H1 (cell line): Measurements from ENCODE around the gene KCNQ1. TPM values are rescaled to one million over a fixed set of nuclear protein-coding genes. Genes with fewer than 3 reads are reported as not detected.

Experiments
- CTCF ChIA-PET: fragments of 300-600 bp; sonication (Branson Sonifier 250); formaldehyde crosslinking; loops from one replicate; lab custom pipeline; 2021; ENCODE audit not compliant: partially characterized antibody; lab: Charles Lee
- POLR2A ChIA-PET: fragments of 300-600 bp; sonication (Branson Sonifier 250); formaldehyde crosslinking; loops from one replicate; lab custom pipeline; 2021; ENCODE audit warnings: inconsistent platforms; ENCODE audit not compliant: partially characterized antibody; lab: Charles Lee
- DNase-seq, 2 experiments: peaks; one replicate each; pipeline versions ENCODE4 v3.0.0 to v3.0.0-alpha.2; 2010 to 2022; ENCODE audit warnings: low spot score in 2 of 2, low read depth in 1 of 2, mixed read lengths in 1 of 2
- FAIRE-seq: peaks from 2 replicates; lab custom pipeline; 2011; peaks lifted over from hg19 to GRCh38; lab: Jason Lieb, UNC
- H2AFZ ChIP-seq: 2 replicates; pipeline ENCODE4 v1.8.1; 2012; ENCODE audit warnings: low read length, inconsistent platforms
- H2AK5ac ChIP-seq: 2 replicates; pipeline ENCODE4 v1.6.1; 2013; ENCODE audit warnings: low read depth, low read length
- H2BK120ac ChIP-seq: replicated peaks from 2 replicates; pipeline ENCODE3; 2013; ENCODE audit warnings: low read depth, low read length, inconsistent platforms
- H2BK12ac ChIP-seq: 2 replicates; pipeline ENCODE4 v1.6.1; 2013; ENCODE audit warnings: low read depth, low read length
- H2BK15ac ChIP-seq: 2 replicates; pipeline ENCODE4 v1.6.1; 2013; ENCODE audit warnings: low read length
- H2BK20ac ChIP-seq: 2 replicates; pipeline ENCODE4 v1.6.1; 2013; ENCODE audit warnings: low read length
- H2BK5ac ChIP-seq: 2 replicates; pipeline ENCODE4 v1.6.1; 2013; ENCODE audit warnings: low read depth, low read length
- H3K14ac ChIP-seq: 2 replicates; pipeline ENCODE4 v1.6.1; 2013; ENCODE audit warnings: inconsistent platforms; ENCODE audit not compliant: insufficient read length
- H3K18ac ChIP-seq: 2 replicates; pipeline ENCODE4 v1.6.1; 2013; ENCODE audit warnings: low read length; ENCODE audit errors: extremely low read depth
- H3K23ac ChIP-seq: 2 replicates; pipeline ENCODE4 v1.6.1; 2013; ENCODE audit warnings: inconsistent platforms; ENCODE audit not compliant: insufficient read length
- H3K23me2 ChIP-seq: 2 replicates; pipeline ENCODE4 v1.6.1; 2013; ENCODE audit warnings: low read depth, low read length
- H3K27ac ChIP-seq: 2 replicates; pipeline ENCODE4 v1.6.1; 2011; ENCODE audit warnings: low read depth, low read length, inconsistent platforms
- H3K27me3 ChIP-seq, 4 experiments: replicated peaks in 1 of 4; 1 replicate in 1 of 4; 2 replicates in 3 of 4; pipeline versions ENCODE4 v1.6.1 to v1.8.1; 2011 to 2013; ENCODE audit warnings: low read length in 3 of 4, mild to moderate bottlenecking in 3 of 4, inconsistent platforms in 2 of 4, mixed read lengths in 2 of 4, moderate library complexity in 1 of 4; ENCODE audit not compliant: control insufficient read depth in 3 of 4, insufficient read depth in 3 of 4; ENCODE audit errors: extremely low read depth in 1 of 4
- H3K36me3 ChIP-seq, 4 experiments: 2 replicates each; pipeline versions ENCODE4 v1.6.1 to v1.8.1; 2011 to 2013; ENCODE audit warnings: mild to moderate bottlenecking in 4 of 4, low read length in 3 of 4, moderate library complexity in 2 of 4, control low read depth in 1 of 4, inconsistent platforms in 1 of 4; ENCODE audit not compliant: insufficient read depth in 4 of 4, control insufficient read depth in 2 of 4
- H3K4ac ChIP-seq: replicated peaks from 2 replicates; pipeline ENCODE3; 2013; ENCODE audit warnings: low read length, low read depth, mixed read lengths, inconsistent platforms; ENCODE audit not compliant: insufficient read length
- H3K4me1 ChIP-seq, 4 experiments: replicated peaks in 1 of 4; 1 replicate in 1 of 4; 2 replicates in 3 of 4; pipeline versions ENCODE4 v1.6.1 to v1.8.1; 2011 to 2013; ENCODE audit warnings: low read length in 3 of 4, inconsistent platforms in 2 of 4, mixed read lengths in 1 of 4; ENCODE audit not compliant: insufficient read depth in 4 of 4, control insufficient read depth in 3 of 4
- H3K4me2 ChIP-seq, 2 experiments: 2 replicates each; pipeline versions ENCODE4 v1.6.1 to v1.8.1; 2011 to 2013; ENCODE audit warnings: low read depth in 2 of 2, low read length in 2 of 2, control low read depth in 1 of 2, inconsistent platforms in 1 of 2, mild to moderate bottlenecking in 1 of 2; ENCODE audit not compliant: insufficient read depth in 1 of 2
- H3K4me3 ChIP-seq, 4 experiments: fragments of 200-600, 300-600 bp in 1 of 4; sonication (generic), shearing (Covaris generic), sonication (Bioruptor Twin) in 1 of 4; 2 replicates each; pipeline versions ENCODE4 v1.5.1 to v1.8.1; 2011 to 2016; ENCODE audit warnings: low read length in 4 of 4, low read depth in 3 of 4, control low read depth in 2 of 4, inconsistent platforms in 2 of 4, mild to moderate bottlenecking in 2 of 4, mixed read lengths in 1 of 4, moderate library complexity in 1 of 4; ENCODE audit not compliant: insufficient read depth in 2 of 4; ENCODE audit errors: extremely low read depth in 1 of 4
- H3K56ac ChIP-seq: replicated peaks from 2 replicates; pipeline ENCODE3; 2013; ENCODE audit warnings: low read depth, mild to moderate bottlenecking, mixed read lengths, low read length, inconsistent platforms; ENCODE audit not compliant: insufficient read length
- H3K79me1 ChIP-seq: 2 replicates; pipeline ENCODE4 v1.6.1; 2013; ENCODE audit warnings: low read depth, low read length, control low read depth
- H3K79me2 ChIP-seq, 2 experiments: 2 replicates each; pipeline versions ENCODE4 v1.6.1 to v1.8.1; 2012 to 2013; ENCODE audit warnings: low read length in 2 of 2, mild to moderate bottlenecking in 2 of 2, inconsistent platforms in 1 of 2; ENCODE audit not compliant: insufficient read depth in 2 of 2, control insufficient read depth in 1 of 2
- H3K9ac ChIP-seq, 4 experiments: replicated peaks in 1 of 4; 1 replicate in 1 of 4; 2 replicates in 3 of 4; pipeline versions ENCODE4 v1.6.1 to v1.8.1; 2011 to 2013; ENCODE audit warnings: low read depth in 3 of 4, low read length in 3 of 4, control low read depth in 2 of 4, mild to moderate bottlenecking in 2 of 4, moderate library complexity in 2 of 4, inconsistent platforms in 1 of 4; ENCODE audit errors: extremely low read depth in 1 of 4
- H3K9me3 ChIP-seq, 2 experiments: 2 replicates each; pipeline versions ENCODE4 v1.6.1 to v1.8.1; 2012 to 2013; ENCODE audit warnings: mild to moderate bottlenecking in 2 of 2, moderate library complexity in 2 of 2, control low read depth in 1 of 2, inconsistent platforms in 1 of 2, low read depth in 1 of 2, low read length in 1 of 2, mixed read lengths in 1 of 2; ENCODE audit not compliant: insufficient read depth in 2 of 2
- H4K20me1 ChIP-seq, 2 experiments: replicated peaks in 1 of 2; 2 replicates each; pipeline versions ENCODE3 to v1.8.1; 2011 to 2013; ENCODE audit warnings: inconsistent platforms in 2 of 2, low read length in 2 of 2, mild to moderate bottlenecking in 1 of 2; ENCODE audit not compliant: insufficient read depth in 2 of 2, control insufficient read depth in 1 of 2
- H4K5ac ChIP-seq: 2 replicates; pipeline ENCODE4 v1.6.1; 2013; ENCODE audit warnings: low read length, low read depth, mixed read lengths, inconsistent platforms; ENCODE audit not compliant: insufficient read length
- H4K8ac ChIP-seq: 2 replicates; pipeline ENCODE4 v1.8.0; 2013; ENCODE audit warnings: mild to moderate bottlenecking, moderate library complexity, low read length, inconsistent platforms; ENCODE audit not compliant: insufficient read depth; ENCODE audit errors: extremely low read depth
- H4K91ac ChIP-seq: replicated peaks from 2 replicates; pipeline ENCODE3; 2013; ENCODE audit warnings: low read length, mixed read lengths, inconsistent platforms; ENCODE audit not compliant: insufficient read length
- EP300 ChIP-seq, 2 experiments: IDR thresholded peaks; 1 replicate in 1 of 2; 2 replicates in 1 of 2; pipeline ENCODE4 v1.6.1; 2011 to 2012; ENCODE audit warnings: low read depth in 2 of 2, low read length in 2 of 2, mild to moderate bottlenecking in 2 of 2, borderline replicate concordance in 1 of 2, inconsistent platforms in 1 of 2, moderate library complexity in 1 of 2
- SIX5 ChIP-seq: IDR thresholded peaks from 2 replicates; pipeline ENCODE4 v1.6.1; 2011; ENCODE audit warnings: mild to moderate bottlenecking, low read depth, low read length
- WGBS, 2 experiments: shearing (Covaris generic) in 1 of 2; methylation state at CpG; one replicate each; pipeline versions ENCODE4 v1.1.6 to v1.1.7; 2013 to 2015; ENCODE audit warnings: low lambda C conversion rate in 2 of 2, mixed read lengths in 2 of 2, inconsistent platforms in 1 of 2, low coverage in 1 of 2, missing lambda C conversion rate in 1 of 2; ENCODE audit not compliant: insufficient replicate concordance in 2 of 2, insufficient coverage in 1 of 2, insufficient read length in 1 of 2; ENCODE audit errors: extremely low coverage in 1 of 2, missing lambda C conversion rate in 1 of 2; 5-methylcytosine and 5-hydroxymethylcytosine counted together
- polyA plus RNA-seq, 7 experiments: library from polyadenylated mRNA; depleted of rRNA in 3 of 7; stranded (reverse) in 5 of 7; unstranded in 2 of 7; fragments of >200 nt in 5 of 7; fragments of 200-250 nt in 2 of 7; gene quantifications; 1 replicate in 5 of 7; 2 replicates in 1 of 7; 4 replicates in 1 of 7; pipeline versions ENCODE4 v1.2.1 to v1.2.3, GENCODE V29; 2011 to 2013; ENCODE audit warnings: missing spikeins in 2 of 7, mixed read lengths in 2 of 7
- total RNA-seq: library from RNA; stranded (reverse); fragmentation: NEBNext Ultra II Directional; extraction: Animal tissue kit (Norgen Biotek cat#: 25700); gene quantifications from 2 replicates; pipeline ENCODE4 v1.2.1, GENCODE V29; 2021

KCNQ1 gene
- total and polyA plus RNA-seq, 2 of the 8 experiments (the other 6 are each of a cell fraction or from before 2014, with no cell fraction given), result 1.9 to 2.0 TPM

GRCh38 chr11:2595204-2595603 lies 150.4 kb downstream of the KCNQ1 start:
- FAIRE-seq, result no peak

More at GRCh38 chr11:2595204-2595603, 150.4 kb downstream of the KCNQ1 start:
- H3K27ac ChIP-seq, result no peak overlapping the region
- WGBS, 2 experiments, result 87% methylated on average over 3 of the region's 3 CpGs; no CpG with 5 or more reads in 1 of the 2 experiments
- no peak overlapping the region for H2BK5ac ChIP-seq
- H3K4ac ChIP-seq, result no peak overlapping the region
- H3K27me3 ChIP-seq, result peaks cover 34 to 78% (median 73%) of the 10 kb centered on the region in 4 experiments
- no peak overlapping the region for H3K9ac ChIP-seq
- H3K4me3 ChIP-seq, result no peak overlapping the region
- H3K4me2 ChIP-seq, result no peak overlapping the region
- H2AFZ ChIP-seq, result no peak overlapping the region
- H2AK5ac ChIP-seq, result no peak overlapping the region
- H3K79me1 ChIP-seq, result no peaks in the 10 kb centered on the region
- no peak overlapping the region for H4K8ac ChIP-seq
- H3K18ac ChIP-seq, result no peak overlapping the region
- POLR2A ChIA-PET, result no interaction called here
- peaks cover 0 to 3% (median 0%) of the 10 kb centered on the region in 4 experiments; a peak in 1 of 8 replicates for H3K36me3 ChIP-seq
- no peaks in the 10 kb centered on the region for H3K79me2 ChIP-seq
- no peak overlapping the region for H3K23ac ChIP-seq
- H4K91ac ChIP-seq, result no peak overlapping the region
- no peaks in the 10 kb centered on the region for H3K23me2 ChIP-seq
- no peak overlapping the region for H2BK20ac ChIP-seq
- H3K9me3 ChIP-seq, result peaks cover 6 to 24% of the 10 kb centered on the region in 2 experiments; a peak in 3 of 4 replicates
- no peak overlapping the region for H2BK12ac ChIP-seq
- CTCF ChIA-PET, result no interaction called here
- H2BK120ac ChIP-seq, result no peak overlapping the region
- H4K5ac ChIP-seq, result no peak overlapping the region
- no peak overlapping the region for H2BK15ac ChIP-seq
- no peaks in the 10 kb centered on the region for H3K4me1 ChIP-seq
- H3K56ac ChIP-seq, result no peak overlapping the region
- peaks cover 0 to 7% of the 10 kb centered on the region in 2 experiments for H4K20me1 ChIP-seq
- TF ChIP-seq EP300 (IDR thresholded peaks at IDR 0.05; ENCODE audit: borderline replicate concordance in 1 of 2, low read depth in 2 of 2, low read length in 2 of 2) (no peak), SIX5 (no peak)
- TF ChIP-seq, all 59 proteins: peak for 0
- no peak overlapping the region for H3K14ac ChIP-seq
- no peak for DNase-seq
